A549 treated with DMSO at 1 μM for 4 hours (cell line): ENCODE measurements around the gene FYB1. TPM values are rescaled to one million over a fixed set of nuclear protein-coding genes. Genes with fewer than 3 reads are reported as not detected.

ENCODE experiments used
- total RNA-seq: library from RNA; stranded (reverse); fragments of 200-300 nt; extraction: Qiagen RNA extraction; gene quantifications from 5 replicates; pipeline ENCODE4 v1.2.3, GENCODE V29; 2022; ENCODE audit warnings: low read depth

Gene FYB1, protein sequence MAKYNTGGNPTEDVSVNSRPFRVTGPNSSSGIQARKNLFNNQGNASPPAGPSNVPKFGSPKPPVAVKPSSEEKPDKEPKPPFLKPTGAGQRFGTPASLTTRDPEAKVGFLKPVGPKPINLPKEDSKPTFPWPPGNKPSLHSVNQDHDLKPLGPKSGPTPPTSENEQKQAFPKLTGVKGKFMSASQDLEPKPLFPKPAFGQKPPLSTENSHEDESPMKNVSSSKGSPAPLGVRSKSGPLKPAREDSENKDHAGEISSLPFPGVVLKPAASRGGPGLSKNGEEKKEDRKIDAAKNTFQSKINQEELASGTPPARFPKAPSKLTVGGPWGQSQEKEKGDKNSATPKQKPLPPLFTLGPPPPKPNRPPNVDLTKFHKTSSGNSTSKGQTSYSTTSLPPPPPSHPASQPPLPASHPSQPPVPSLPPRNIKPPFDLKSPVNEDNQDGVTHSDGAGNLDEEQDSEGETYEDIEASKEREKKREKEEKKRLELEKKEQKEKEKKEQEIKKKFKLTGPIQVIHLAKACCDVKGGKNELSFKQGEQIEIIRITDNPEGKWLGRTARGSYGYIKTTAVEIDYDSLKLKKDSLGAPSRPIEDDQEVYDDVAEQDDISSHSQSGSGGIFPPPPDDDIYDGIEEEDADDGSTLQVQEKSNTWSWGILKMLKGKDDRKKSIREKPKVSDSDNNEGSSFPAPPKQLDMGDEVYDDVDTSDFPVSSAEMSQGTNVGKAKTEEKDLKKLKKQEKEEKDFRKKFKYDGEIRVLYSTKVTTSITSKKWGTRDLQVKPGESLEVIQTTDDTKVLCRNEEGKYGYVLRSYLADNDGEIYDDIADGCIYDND
- 12.9 to 18.3 TPM (median 17.1 TPM) in 5 replicates for total RNA-seq

GRCh38 chr5:39219437-39219836 is at the start of gene FYB1:
Gene FYB1, minus strand, starts transcription at chr5:39219563. Its CDS starts 16,603 bp downstream, at chr5:39202960.

DNA sequence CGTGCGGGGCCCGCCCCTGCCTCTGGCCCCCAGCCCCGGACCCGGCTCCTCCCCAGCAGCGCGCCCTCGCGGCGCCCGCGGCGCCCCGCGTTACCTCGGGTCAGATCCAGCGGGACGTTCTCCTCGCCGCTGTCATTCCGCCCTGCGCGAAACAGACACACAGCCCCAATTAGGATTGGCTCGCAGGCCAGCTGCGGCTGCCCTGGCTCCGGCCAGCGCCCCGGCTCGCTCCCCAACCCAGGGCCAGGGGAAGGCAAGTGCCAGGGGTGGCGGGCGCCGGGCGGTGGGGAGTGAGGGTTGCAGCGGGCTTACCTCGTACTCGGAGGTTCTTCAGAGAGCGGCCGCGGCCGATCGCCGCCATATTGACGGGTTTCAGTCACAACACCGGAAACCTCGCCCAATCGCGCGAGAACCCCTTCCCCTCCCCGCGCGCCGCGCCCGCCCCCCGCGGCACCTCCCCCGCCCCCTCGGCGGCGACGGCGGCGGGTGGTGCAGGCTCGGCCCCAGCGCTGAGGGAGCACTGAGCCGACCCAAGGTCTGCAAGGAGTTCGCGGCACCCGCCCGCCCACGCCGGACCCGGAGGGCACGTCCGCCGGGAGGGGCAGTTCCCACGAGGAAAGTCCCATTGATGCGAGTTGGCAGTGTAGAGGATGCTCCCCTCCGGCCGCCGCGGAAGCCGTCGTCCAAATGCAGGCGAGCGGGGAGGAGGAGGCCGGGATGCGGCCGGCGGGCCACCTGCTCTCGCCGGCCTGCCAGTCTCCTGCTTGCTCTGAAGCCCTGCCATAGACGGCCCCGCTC is 145.1 kb downstream of the FYB1 start, which contains the start of gene RICTOR:
RICTOR (minus strand) TSS at position 383 of the 798 bp plus-strand sequence; CDS start at position 361, 22 bp downstream.

Other genes starting within 250 kb of the FYB1 start
- gene RICTOR, start 145.2 kb downstream of the FYB1 start, total RNA-seq, result 9.6 to 16.6 TPM (median 13.0 TPM) in 5 replicates
- gene C9, start 144.9 kb upstream of the FYB1 start, total RNA-seq, result not detected in 5 replicates
- gene DAB2, start 205.4 kb upstream of the FYB1 start, total RNA-seq, result 11.3 to 15.6 TPM (median 13.6 TPM) in 5 replicates